IMR-90 (cell line): ENCODE results near the gene GAS5. TPM values are rescaled to one million over a fixed set of nuclear protein-coding genes. Genes with fewer than 3 reads are reported as not detected.

Experiments used
- ATAC-seq: fragments of 200-7000 bp; cut with Tn5 transposase; 2 replicates; pipeline ENCODE4 v1.9.1; 2020; ENCODE audit warnings: low read depth, mild to moderate bottlenecking, moderate library complexity
- BruUV-seq: library from RNA; stranded (reverse); fragments of 400-500 nt; replicated peaks from 2 replicates; lab custom pipeline; 2021; lab: Mats Ljungman, UMichigan
- CTCF ChIA-PET: fragments of 300-600 bp; formaldehyde crosslinking; extraction: SDS; loops from one replicate; lab custom pipeline; 2021; ENCODE audit warnings: antibody characterized with exemption; lab: Yijun Ruan, JAX
- POLR2A ChIA-PET: fragments of 300-600 bp; sonication (Branson Sonifier 250); formaldehyde crosslinking; loops from one replicate; lab custom pipeline; 2022; ENCODE audit warnings: antibody characterized with exemption; ENCODE audit not compliant: unreplicated experiment; lab: Charles Lee
- DNase-seq: peaks from one replicate; pipeline ENCODE4 v3.0.0; 2013
- H2AFZ ChIP-seq: replicated peaks from 2 replicates; pipeline ENCODE3; 2013; ENCODE audit warnings: low read length, mild to moderate bottlenecking; ENCODE audit not compliant: poor library complexity
- H2AK5ac ChIP-seq: 2 replicates; pipeline ENCODE4 v1.6.1; 2013; ENCODE audit warnings: low read depth, low read length, inconsistent platforms
- H2AK9ac ChIP-seq: replicated peaks from 2 replicates; pipeline ENCODE3; 2013; ENCODE audit warnings: mild to moderate bottlenecking, low read depth, low read length, moderate library complexity; ENCODE audit not compliant: poor library complexity
- H2BK120ac ChIP-seq: 2 replicates; pipeline ENCODE4 v1.6.1; 2013; ENCODE audit warnings: low read depth, low read length, inconsistent platforms
- H2BK15ac ChIP-seq: 3 replicates; pipeline ENCODE4 v1.6.1; 2013; ENCODE audit warnings: low read depth, low read length, inconsistent platforms
- H2BK20ac ChIP-seq: 2 replicates; pipeline ENCODE4 v1.6.1; 2013; ENCODE audit warnings: low read depth, mild to moderate bottlenecking, inconsistent platforms, low read length, moderate library complexity
- H2BK5ac ChIP-seq: 2 replicates; pipeline ENCODE4 v1.6.1; 2013; ENCODE audit warnings: mild to moderate bottlenecking, low read depth, low read length, inconsistent platforms; ENCODE audit not compliant: poor library complexity, severe bottlenecking
- H3K14ac ChIP-seq: replicated peaks from 2 replicates; pipeline ENCODE4 v1.6.1; 2013; ENCODE audit warnings: low read depth, low read length, inconsistent platforms
- H3K18ac ChIP-seq: 2 replicates; pipeline ENCODE4 v1.6.1; 2013; ENCODE audit warnings: low read depth, low read length, control low read depth
- H3K23ac ChIP-seq: 2 replicates; pipeline ENCODE4 v1.6.1; 2013; ENCODE audit warnings: low read depth, low read length, inconsistent platforms
- H3K27ac ChIP-seq: 2 replicates; pipeline ENCODE4 v1.5.1; 2013; ENCODE audit warnings: mild to moderate bottlenecking, control low read depth, low read length; ENCODE audit not compliant: insufficient read depth
- H3K27me3 ChIP-seq: 2 replicates; pipeline ENCODE4 v1.6.1; 2013; ENCODE audit warnings: low read length; ENCODE audit not compliant: control insufficient read depth, insufficient read depth
- H3K36me3 ChIP-seq: 2 replicates; pipeline ENCODE4 v1.6.1; 2013; ENCODE audit warnings: low read length, mixed read lengths; ENCODE audit not compliant: control insufficient read depth, insufficient read depth
- H3K4ac ChIP-seq: 2 replicates; pipeline ENCODE4 v1.6.1; 2013; ENCODE audit warnings: low read depth, low read length, inconsistent platforms
- H3K4me1 ChIP-seq: 2 replicates; pipeline ENCODE4 v1.6.1; 2013; ENCODE audit warnings: low read length, mixed read lengths; ENCODE audit not compliant: control insufficient read depth, insufficient read depth
- H3K4me2 ChIP-seq: 2 replicates; pipeline ENCODE4 v1.6.1; 2013; ENCODE audit warnings: low read depth, mild to moderate bottlenecking, control low read depth, low read length, moderate library complexity
- H3K4me3 ChIP-seq: 2 replicates; pipeline ENCODE4 v1.5.1; 2013; ENCODE audit warnings: low read depth, mild to moderate bottlenecking, control low read depth, low read length, moderate library complexity; ENCODE audit not compliant: insufficient read depth
- H3K56ac ChIP-seq: 2 replicates; pipeline ENCODE4 v1.6.1; 2013; ENCODE audit warnings: low read length, inconsistent platforms; ENCODE audit not compliant: insufficient read depth; ENCODE audit errors: extremely low read depth
- H3K79me1 ChIP-seq, 2 experiments: 2 replicates each; pipeline ENCODE4 v1.6.1; 2013; ENCODE audit warnings: low read length in 2 of 2, inconsistent platforms in 1 of 2, low read depth in 1 of 2
- H3K9ac ChIP-seq: 2 replicates; pipeline ENCODE4 v1.6.1; 2013; ENCODE audit warnings: low read depth, low read length, control low read depth
- H3K9me1 ChIP-seq: 2 replicates; pipeline ENCODE4 v1.6.1; 2013; ENCODE audit warnings: low read length, inconsistent platforms; ENCODE audit not compliant: insufficient read depth
- H3K9me3 ChIP-seq: 2 replicates; pipeline ENCODE4 v1.6.1; 2013; ENCODE audit warnings: low read length; ENCODE audit not compliant: control insufficient read depth, insufficient read depth
- H4K20me1 ChIP-seq: 2 replicates; pipeline ENCODE4 v1.6.1; 2013; ENCODE audit warnings: low read length, inconsistent platforms; ENCODE audit not compliant: insufficient read depth
- H4K5ac ChIP-seq: 2 replicates; pipeline ENCODE4 v1.6.1; 2013; ENCODE audit warnings: mild to moderate bottlenecking, low read depth, low read length, control low read depth
- H4K8ac ChIP-seq, 2 experiments: 2 replicates each; pipeline ENCODE4 v1.6.1; 2013; ENCODE audit warnings: low read depth in 2 of 2, low read length in 2 of 2, control low read depth in 1 of 2, inconsistent platforms in 1 of 2
- H4K91ac ChIP-seq: 2 replicates; pipeline ENCODE4 v1.6.1; 2013; ENCODE audit warnings: low read depth, low read length, inconsistent platforms; ENCODE audit not compliant: insufficient read depth
- CHD1 ChIP-seq: IDR thresholded peaks from 2 replicates; pipeline ENCODE4 v1.6.1; 2012; ENCODE audit warnings: low read depth, low read length, improper control_type of control experiment
- MAFK ChIP-seq: IDR thresholded peaks from 2 replicates; pipeline ENCODE4 v1.6.1; 2012; ENCODE audit warnings: low read depth, low read length, improper control_type of control experiment
- NFE2L2 ChIP-seq: fragments of 150-350 bp; IDR thresholded peaks from 2 replicates; pipeline ENCODE4 v1.6.1; 2016; ENCODE audit warnings: low read depth, mild to moderate bottlenecking, low read length
- SMC3 ChIP-seq: fragments of 150-350 bp; IDR thresholded peaks from 2 replicates; pipeline ENCODE4 v1.6.1; 2016; ENCODE audit warnings: low read depth, mild to moderate bottlenecking, antibody characterized with exemption, low read length, moderate library complexity
- USF2 ChIP-seq: fragments of 150-350 bp; IDR thresholded peaks from 2 replicates; pipeline ENCODE4 v1.6.1; 2017; ENCODE audit warnings: mild to moderate bottlenecking, antibody characterized with exemption, low read length, low read depth
- dilution Hi-C: fragments of 300-500 bp; cut with HindIII; formaldehyde crosslinking; loops from one replicate; pipeline ENCODE4 v1.14.3; 2018; ENCODE audit warnings: low sequenced_read_pairs; ENCODE audit not compliant: unreplicated experiment
- in situ Hi-C: fragments of 300-500 bp; cut with MboI; formaldehyde crosslinking; loops from 3 replicates; pipeline ENCODE4 v1.14.3; 2019; ENCODE audit warnings: low sequenced_read_pairs, inconsistent platforms, mixed read lengths
- intact Hi-C: fragments of 100-400 bp; cut with micrococcal nuclease; formaldehyde crosslinking; loops from 2 replicates; pipeline ENCODE4 v1.10.0; 2022
- polyA plus RNA-seq, 3 experiments: library from polyadenylated mRNA; depleted of rRNA; stranded (reverse); fragments of >200 nt; gene quantifications; 2 replicates each; pipeline ENCODE4 v1.2.3, GENCODE V29; 2012; ENCODE audit warnings: low replicate concordance in 1 of 3
- total RNA-seq: library from RNA; depleted of rRNA; stranded (reverse); fragments of >200 nt; gene quantifications from 2 replicates; pipeline ENCODE4 v1.2.3, GENCODE V29; 2012

The GAS5 gene
- total and polyA plus RNA-seq, 2 of the 4 experiments (the other 2 are of a cell fraction), result 380 to 737 TPM

- peaks cover 14% of the 10 kb centered on the region for H3K36me3 ChIP-seq
- no peak for ATAC-seq
- no TSS peak for BruUV-seq
- H3K27me3 ChIP-seq, result no peaks in the 10 kb centered on the region
- H2BK15ac ChIP-seq, result no peak overlapping the region
- H2AK5ac ChIP-seq, result no peak overlapping the region
- intact Hi-C loops, result loop anchor here (5.0 kb wide), 1 partner anchor 59 kb away; no protein-coding TSS in a partner anchor
- H2AK9ac ChIP-seq, result no peak overlapping the region
- dilution Hi-C loops, result no loop called here
- H3K4me2 ChIP-seq, result no peak overlapping the region
- H3K9me1 ChIP-seq, result no peaks in the 10 kb centered on the region
- no peak overlapping the region for H4K8ac ChIP-seq
- H3K14ac ChIP-seq, result no peak overlapping the region
- H3K9ac ChIP-seq, result no peak overlapping the region
- H4K20me1 ChIP-seq, result no peaks in the 10 kb centered on the region
- no peak overlapping the region for H4K91ac ChIP-seq
- H4K5ac ChIP-seq, result no peak overlapping the region
- H2BK120ac ChIP-seq, result no peak overlapping the region
- H3K56ac ChIP-seq, result no peak overlapping the region
- POLR2A ChIA-PET, result no interaction called here
- no peak overlapping the region for H2AFZ ChIP-seq
- no peak for DNase-seq
- H2BK20ac ChIP-seq, result no peak overlapping the region
- H3K23ac ChIP-seq, result no peak overlapping the region
- CTCF ChIA-PET, result no interaction called here
- H3K4ac ChIP-seq, result no peak overlapping the region
- H3K18ac ChIP-seq, result no peak overlapping the region
- no peak overlapping the region for H3K4me3 ChIP-seq
- H3K9me3 ChIP-seq, result no peaks in the 10 kb centered on the region
- no peak overlapping the region for H2BK5ac ChIP-seq
- in situ Hi-C loops, result no loop called here
- H3K79me1 ChIP-seq, result peaks cover 2 to 5% of the 10 kb centered on the region in 2 experiments; a peak in 2 of 4 replicates
- no peak overlapping the region for H3K27ac ChIP-seq
- H3K4me1 ChIP-seq, result no peaks in the 10 kb centered on the region
- TF ChIP-seq USF2 (no peak), CHD1 (no peak), MAFK (no peak), NFE2L2 (no peak), SMC3 (no peak)
Observed at GRCh38 chr1:173878251-173878650, 10.5 kb upstream of the GAS5 start.
